Measurements from ENCODE around the gene CCS. TPM values are rescaled to one million over a fixed set of nuclear protein-coding genes. Genes with fewer than 3 reads are reported as not detected.

Gene CCS
- total and polyA plus RNA-seq, 7 experiments from 2014 or later: 32.8 to 63.5 (median 42.5) TPM

DNA sequence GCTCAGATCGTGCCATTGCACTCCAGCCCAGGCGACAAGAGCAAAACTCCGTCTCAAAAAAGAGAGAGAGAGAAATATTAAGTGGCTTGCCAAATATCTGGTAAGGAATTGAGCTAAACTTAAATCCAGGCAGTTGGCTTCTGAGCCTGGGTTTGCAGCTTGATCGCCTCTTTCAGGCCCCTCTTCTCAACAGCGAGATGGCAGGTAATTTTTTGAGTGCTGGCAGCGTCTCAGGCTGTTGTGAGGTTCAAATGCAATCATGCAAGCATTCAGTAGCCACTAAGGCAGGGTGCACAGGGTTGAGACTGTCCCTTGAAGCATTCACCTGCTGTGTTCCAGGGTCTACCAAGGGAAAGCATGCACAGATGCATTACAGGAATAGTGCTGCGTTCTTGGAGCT, 23.9 kb upstream of the CCS start:
- intact Hi-C loops (cut with micrococcal nuclease): loop anchor here in 1 of 2 donors (2.0 kb wide), 1 partner anchor 22 kb away; the partner anchor contains the start of genes ACTN3 and ZDHHC24
- DNase-seq: no peak
- no peak for ATAC-seq
- Histone ChIP-seq H3K9me3 (ENCODE audit: control insufficient read depth in 2 of 3, low read length in 3 of 3) (no peaks in the 10 kb centered on the region), H3K27me3 (ENCODE audit: control insufficient read depth in 2 of 2, insufficient read depth in 2 of 2, low read length in 2 of 2) (no peaks in the 10 kb centered on the region), H3K36me3 (ENCODE audit: control insufficient read depth in 2 of 3, insufficient read depth in 3 of 3, low read length in 3 of 3) (no peaks in the 10 kb centered on the region), H3K4me1 (ENCODE audit: control insufficient read depth in 2 of 2, insufficient read depth in 2 of 2, low read length in 2 of 2) (peaks cover 0 to 6% of the 10 kb centered on the region in 2 donors), H3K4me3 (ENCODE audit: low read length) (no peak overlapping the region), H3K27ac (ENCODE audit: low read depth, low read length) (no peak overlapping the region)
- H3K36me3 Mint-ChIP-seq: peaks cover 0 to 3% (median 0%) of the 10 kb centered on the region in 5 donors
- peaks cover 2 to 13% (median 8%) of the 10 kb centered on the region in 7 donors for H3K4me1 Mint-ChIP-seq
- peak overlapping the region in 5 of 10 donors; percentile 78 to 89 (median 82) for H3K4me3 Mint-ChIP-seq
- peaks cover 0 to 39% (median 4%) of the 10 kb centered on the region in 5 donors for H3K27me3 Mint-ChIP-seq
- H3K27ac Mint-ChIP-seq: peak overlapping the region in 2 of 9 donors; percentile 77 to 88
- no peaks in the 10 kb centered on the region for H3K9me3 Mint-ChIP-seq
- ChIA-PET CTCF (interaction anchor here (0.6 to 2.9 kb wide), 6 partner anchors 8 to 1836 kb away, joined by 3 to 20 read pairs (median 4); partner anchors contain the start of gene RBM4B), POLR2A (interaction anchor here (0.6 to 3.0 kb wide), 8 partner anchors 10 to 917 kb away, joined by 3 to 18 read pairs (median 4); partner anchors contain the start of genes RBM14, RBM4B and ZDHHC24)

DNA sequence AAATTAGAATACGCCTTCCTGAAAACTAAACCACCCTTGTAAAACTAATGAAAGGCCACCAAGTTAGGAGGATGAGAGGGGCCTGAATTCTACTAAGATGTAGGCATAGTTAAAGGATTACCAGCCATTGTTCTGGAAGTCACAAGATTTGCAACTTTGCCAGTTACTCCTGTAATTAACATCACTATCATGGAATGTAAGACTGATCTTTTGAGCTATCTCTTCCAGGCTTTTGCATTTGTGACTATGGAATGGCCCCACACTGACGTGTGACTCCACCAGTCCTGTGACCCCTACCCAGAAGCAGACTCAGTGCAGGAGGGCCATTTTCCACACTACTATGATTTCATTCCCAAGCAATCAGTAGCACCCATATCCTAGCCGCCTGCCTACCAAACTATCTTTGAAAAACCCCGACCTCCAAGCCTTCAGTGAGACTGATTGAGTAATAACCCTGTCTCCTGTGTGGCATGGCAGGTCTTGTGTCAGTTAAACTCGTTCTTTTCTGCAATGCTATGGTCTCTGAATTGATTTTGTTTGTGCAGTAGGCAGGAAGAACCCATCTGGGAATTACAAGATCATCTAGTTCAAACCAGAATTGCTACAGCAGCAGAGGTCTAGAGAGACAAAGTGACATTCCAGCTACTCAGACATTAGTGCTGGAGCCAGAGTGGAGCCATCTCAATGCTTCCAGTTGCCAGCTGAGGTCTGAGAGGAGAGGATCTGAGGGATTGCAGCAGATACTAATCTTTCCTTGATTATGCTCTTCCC, 22.7 kb upstream of the CCS start:
- DNase-seq: no peak
- H3K4me1 Mint-ChIP-seq: peaks cover 2 to 13% (median 8%) of the 10 kb centered on the region in 7 donors
- peaks cover 6 to 45% (median 11%) of the 10 kb centered on the region in 5 donors for H3K27me3 Mint-ChIP-seq
- POLR2A ChIA-PET: interaction anchor here (0.7 kb wide), 2 partner anchors 112 to 610 kb away, joined by 4 read pairs; no protein-coding TSS in a partner anchor
- intact Hi-C loops (cut with micrococcal nuclease): no loop called here
- H3K9me3 ChIP-seq (ENCODE audit: control insufficient read depth in 2 of 3, low read length in 3 of 3): no peaks in the 10 kb centered on the region
- no peaks in the 10 kb centered on the region for H3K27me3 ChIP-seq (ENCODE audit: control insufficient read depth in 2 of 2, insufficient read depth in 2 of 2, low read length in 2 of 2)
- H3K4me3 Mint-ChIP-seq: peak overlapping the region in 3 of 10 donors; percentile 6 to 58 (median 40)
- H3K36me3 Mint-ChIP-seq: peaks cover 0 to 3% (median 0%) of the 10 kb centered on the region in 5 donors
- peaks cover 0 to 6% of the 10 kb centered on the region in 2 donors for H3K4me1 ChIP-seq (ENCODE audit: control insufficient read depth in 2 of 2, insufficient read depth in 2 of 2, low read length in 2 of 2)
- no peak overlapping the region for H3K4me3 ChIP-seq (ENCODE audit: low read length)
- no peak overlapping the region for H3K27ac Mint-ChIP-seq
- no peak overlapping the region for H3K27ac ChIP-seq (ENCODE audit: low read depth, low read length)
- CTCF ChIA-PET: interaction anchor here (0.7 to 2.9 kb wide), 3 partner anchors 108 to 116 kb away, joined by 3 to 20 read pairs (median 4); partner anchors contain the start of gene RBM4B
- ATAC-seq: no peak
- H3K9me3 Mint-ChIP-seq: no peaks in the 10 kb centered on the region
- no peaks in the 10 kb centered on the region for H3K36me3 ChIP-seq (ENCODE audit: control insufficient read depth in 2 of 3, insufficient read depth in 3 of 3, low read length in 3 of 3)

DNA sequence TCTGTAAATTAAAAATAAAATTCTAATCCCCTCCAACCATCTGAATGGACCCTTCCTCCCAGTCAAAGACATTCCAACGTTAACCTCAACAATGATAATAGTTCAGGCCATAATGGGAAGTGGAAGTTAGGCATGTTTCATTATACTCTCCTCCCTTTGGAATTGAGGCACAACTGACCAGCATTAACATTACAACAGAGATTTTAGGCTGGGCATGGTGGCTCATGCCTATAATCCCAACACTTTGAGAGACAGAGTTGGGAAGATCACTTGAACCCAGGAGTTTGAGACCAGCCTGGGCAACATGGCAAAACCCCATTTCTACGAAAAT, 22.2 kb upstream of the CCS start:
- DNase-seq: no peak
- no peak overlapping the region for H3K27ac ChIP-seq (ENCODE audit: low read depth, low read length)
- ChIA-PET POLR2A (no interaction called here), CTCF (no interaction called here)
- H3K27ac Mint-ChIP-seq: no peak overlapping the region
- no peaks in the 10 kb centered on the region for H3K27me3 ChIP-seq (ENCODE audit: control insufficient read depth in 2 of 2, insufficient read depth in 2 of 2, low read length in 2 of 2)
- no peaks in the 10 kb centered on the region for H3K36me3 ChIP-seq (ENCODE audit: control insufficient read depth in 2 of 3, insufficient read depth in 3 of 3, low read length in 3 of 3)
- intact Hi-C loops (cut with micrococcal nuclease): no loop called here
- H3K27me3 Mint-ChIP-seq: peaks cover 6 to 51% (median 16%) of the 10 kb centered on the region in 5 donors
- no peaks in the 10 kb centered on the region for H3K9me3 Mint-ChIP-seq
- peaks cover 2 to 13% (median 8%) of the 10 kb centered on the region in 7 donors for H3K4me1 Mint-ChIP-seq
- peak overlapping the region in 1 of 10 donors; percentile 58 for H3K4me3 Mint-ChIP-seq
- peaks cover 0 to 6% of the 10 kb centered on the region in 2 donors for H3K4me1 ChIP-seq (ENCODE audit: control insufficient read depth in 2 of 2, insufficient read depth in 2 of 2, low read length in 2 of 2)
- H3K4me3 ChIP-seq (ENCODE audit: low read length): no peak overlapping the region
- no peaks in the 10 kb centered on the region for H3K9me3 ChIP-seq (ENCODE audit: control insufficient read depth in 2 of 3, low read length in 3 of 3)
- no peak for ATAC-seq
- H3K36me3 Mint-ChIP-seq: no peaks in the 10 kb centered on the region

DNA sequence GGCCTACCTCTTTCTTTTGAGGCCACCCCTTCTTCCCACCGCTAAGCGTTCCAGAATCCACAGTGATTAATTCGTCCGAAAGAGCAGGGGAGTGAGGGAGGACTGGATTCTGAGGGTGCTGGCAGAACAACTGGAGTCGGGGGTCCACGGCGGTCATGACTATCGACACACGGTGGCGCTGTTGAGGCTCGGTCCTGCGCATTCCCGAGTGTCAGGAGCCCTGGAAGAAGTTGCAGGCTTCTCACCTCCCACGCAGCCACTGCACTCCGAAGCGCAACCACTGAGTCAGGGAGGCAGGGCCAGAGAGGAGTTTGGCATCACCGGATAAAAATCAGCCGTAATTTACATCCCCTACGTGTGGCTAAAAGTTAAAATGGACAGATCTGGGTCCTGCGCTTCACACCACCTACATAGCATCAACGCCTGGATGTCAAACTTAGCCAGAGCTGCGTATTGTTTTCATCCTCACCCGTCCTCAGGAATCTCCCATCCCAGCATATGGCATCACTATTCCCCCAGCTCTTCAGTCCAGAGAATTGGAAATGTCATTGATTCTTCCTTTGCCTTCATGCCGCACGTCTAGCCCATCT, 13.9 kb upstream of the CCS start:
- peaks cover 0 to 11% (median 8%) of the 10 kb centered on the region in 7 donors for H3K4me1 Mint-ChIP-seq

DNA sequence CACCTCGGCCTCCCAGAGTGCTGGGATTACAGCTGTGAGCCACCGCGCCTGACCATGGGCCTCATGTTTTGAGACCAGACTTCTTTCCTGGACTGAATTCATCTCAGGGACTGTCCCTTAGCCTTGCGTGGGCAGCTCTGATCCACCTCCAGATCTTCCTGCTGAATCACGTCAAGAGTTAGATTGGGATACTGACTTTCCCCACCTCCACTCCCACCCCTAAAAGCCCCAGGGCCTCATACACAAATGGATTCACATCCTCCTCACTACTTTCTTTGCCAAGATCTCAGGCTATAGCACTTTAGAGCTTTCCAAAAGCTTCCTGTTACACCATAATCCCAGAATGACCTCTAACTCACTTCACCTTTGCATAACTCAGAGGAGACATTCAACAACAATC, 12.2 kb upstream of the CCS start:
- Histone ChIP-seq H3K36me3 (ENCODE audit: control insufficient read depth in 2 of 3, insufficient read depth in 3 of 3, low read length in 3 of 3) (no peaks in the 10 kb centered on the region), H3K9me3 (ENCODE audit: control insufficient read depth in 2 of 3, low read length in 3 of 3) (no peaks in the 10 kb centered on the region), H3K27ac (ENCODE audit: low read depth, low read length) (no peak overlapping the region), H3K4me1 (ENCODE audit: control insufficient read depth in 2 of 2, insufficient read depth in 2 of 2, low read length in 2 of 2) (peaks cover 0 to 6% of the 10 kb centered on the region in 2 donors), H3K27me3 (ENCODE audit: control insufficient read depth in 2 of 2, insufficient read depth in 2 of 2, low read length in 2 of 2) (no peaks in the 10 kb centered on the region), H3K4me3 (ENCODE audit: low read length) (no peak overlapping the region)
- H3K9me3 Mint-ChIP-seq: peaks cover 0 to 13% (median 4%) of the 10 kb centered on the region in 11 donors
- intact Hi-C loops (cut with micrococcal nuclease): no loop called here
- DNase-seq: peak in 1 of 9 donors; percentile 28
- no peak overlapping the region for H3K27ac Mint-ChIP-seq
- H3K27me3 Mint-ChIP-seq: peaks cover 0 to 13% (median 3%) of the 10 kb centered on the region in 5 donors
- ChIA-PET POLR2A (interaction anchor here (0.9 to 3.2 kb wide), 2 partner anchors 36 to 97 kb away, joined by 5 to 27 read pairs; partner anchors contain the start of genes RBM14 and RBM4B), CTCF (interaction anchor here (0.6 to 7.9 kb wide), 5 partner anchors 10 to 192 kb away, joined by 3 to 137 read pairs (median 4); partner anchors contain the start of genes CCDC87, CCS and RBM4B)
- peaks cover 0 to 11% (median 8%) of the 10 kb centered on the region in 7 donors for H3K4me1 Mint-ChIP-seq
- ATAC-seq: no peak
- peaks cover 0 to 5% (median 0%) of the 10 kb centered on the region in 5 donors for H3K36me3 Mint-ChIP-seq
- no peak overlapping the region for H3K4me3 Mint-ChIP-seq

More for the DNA sequence above, 13.9 kb upstream of the CCS start:
- ChIA-PET POLR2A (interaction anchor here (1.0 to 3.2 kb wide), 3 partner anchors 37 to 99 kb away, joined by 3 to 27 read pairs (median 3); partner anchors contain the start of genes RBM14 and RBM4B), CTCF (interaction anchor here (0.6 to 7.9 kb wide), 9 partner anchors 11 to 100 kb away, joined by 3 to 137 read pairs (median 4); partner anchors contain the start of genes CCDC87, CCS, CTSF and RBM14)
- Histone ChIP-seq H3K27me3 (ENCODE audit: control insufficient read depth in 2 of 2, insufficient read depth in 2 of 2, low read length in 2 of 2) (no peaks in the 10 kb centered on the region), H3K9me3 (ENCODE audit: control insufficient read depth in 2 of 3, low read length in 3 of 3) (no peaks in the 10 kb centered on the region), H3K4me1 (ENCODE audit: control insufficient read depth in 2 of 2, insufficient read depth in 2 of 2, low read length in 2 of 2) (peaks cover 0 to 6% of the 10 kb centered on the region in 2 donors), H3K27ac (ENCODE audit: low read depth, low read length) (no peak overlapping the region), H3K4me3 (ENCODE audit: low read length) (no peak overlapping the region), H3K36me3 (ENCODE audit: control insufficient read depth in 2 of 3, insufficient read depth in 3 of 3, low read length in 3 of 3) (no peaks in the 10 kb centered on the region)
- Mint-ChIP-seq H3K9me3 (peaks cover 0 to 13% (median 4%) of the 10 kb centered on the region in 11 donors), H3K36me3 (peaks cover 0 to 5% (median 0%) of the 10 kb centered on the region in 5 donors), H3K27ac (peak overlapping the region in 2 of 9 donors; percentile 65 to 71), H3K4me3 (peak overlapping the region in 2 of 10 donors; percentile 22 to 53), H3K27me3 (peaks cover 0 to 25% (median 15%) of the 10 kb centered on the region in 5 donors)
- DNase-seq (peak; percentile 51 to 78 (median 66)), ATAC-seq (peak; percentile 91)
- intact Hi-C loops (cut with micrococcal nuclease): loop anchor here (1.0 to 5.0 kb wide), 6 partner anchors 38 to 255 kb away; partner anchors contain the start of genes RBM14 (in 2 of the 2) and RBM4 (in 1 of the 2)

DNA sequence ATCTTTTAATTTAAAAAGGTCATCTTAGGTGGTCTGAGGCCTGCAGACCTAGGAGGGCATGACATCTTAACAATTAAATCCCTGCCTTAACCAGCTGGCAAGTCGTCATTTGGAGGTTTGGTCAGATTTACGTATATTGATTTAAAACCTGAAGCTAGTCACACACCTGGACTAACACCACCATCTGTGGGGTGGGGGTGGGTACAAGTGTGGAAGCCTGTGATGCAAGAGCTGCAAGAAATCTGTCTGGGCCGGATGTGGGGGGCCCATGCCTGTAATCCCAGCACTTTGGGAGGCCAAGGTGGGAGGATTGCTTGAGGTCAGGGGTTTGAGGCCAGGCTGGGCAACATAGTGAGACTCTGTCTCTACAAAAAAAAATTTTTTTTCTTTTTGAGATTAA, 11.7 kb upstream of the CCS start:
- Histone ChIP-seq H3K27me3 (ENCODE audit: control insufficient read depth in 2 of 2, insufficient read depth in 2 of 2, low read length in 2 of 2) (no peaks in the 10 kb centered on the region), H3K4me3 (ENCODE audit: low read length) (no peak overlapping the region), H3K36me3 (ENCODE audit: control insufficient read depth in 2 of 3, insufficient read depth in 3 of 3, low read length in 3 of 3) (no peaks in the 10 kb centered on the region), H3K27ac (ENCODE audit: low read depth, low read length) (no peak overlapping the region), H3K9me3 (ENCODE audit: control insufficient read depth in 2 of 3, low read length in 3 of 3) (no peaks in the 10 kb centered on the region), H3K4me1 (ENCODE audit: control insufficient read depth in 2 of 2, insufficient read depth in 2 of 2, low read length in 2 of 2) (peaks cover 0 to 6% of the 10 kb centered on the region in 2 donors)
- no peak overlapping the region for H3K4me3 Mint-ChIP-seq
- H3K27me3 Mint-ChIP-seq: peaks cover 0 to 13% (median 3%) of the 10 kb centered on the region in 5 donors
- no peak overlapping the region for H3K27ac Mint-ChIP-seq
- peaks cover 0 to 13% (median 4%) of the 10 kb centered on the region in 11 donors for H3K9me3 Mint-ChIP-seq
- peaks cover 0 to 11% (median 8%) of the 10 kb centered on the region in 7 donors for H3K4me1 Mint-ChIP-seq
- DNase-seq (no peak), ATAC-seq (no peak)
- ChIA-PET POLR2A (interaction anchor here (0.9 to 3.2 kb wide), 2 partner anchors 35 to 97 kb away, joined by 5 to 27 read pairs; partner anchors contain the start of genes RBM14 and RBM4B), CTCF (interaction anchor here (0.6 to 7.9 kb wide), 4 partner anchors 10 to 193 kb away, joined by 3 to 137 read pairs (median 4); partner anchors contain the start of gene RBM4B)
- intact Hi-C loops (cut with micrococcal nuclease): no loop called here
- peaks cover 0 to 5% (median 0%) of the 10 kb centered on the region in 5 donors for H3K36me3 Mint-ChIP-seq

Measured in naive thymus-derived CD4-positive, alpha-beta T cell (primary cell).